Psoas muscle (tissue), 8 donors: ENCODE results near the gene SAE1. TPM values are rescaled to one million over a fixed set of nuclear protein-coding genes. Genes with fewer than 3 reads are reported as not detected.
A peak's percentile ranks its signal among the peaks of the same experiment; 100 is the strongest.

Experiments used
- ATAC-seq, 4 donors: fragments of 200-7000 bp; cut with Tn5 transposase; one replicate each; pipeline ENCODE4 v1.9.1; 2020; ENCODE audit warnings: moderate library complexity in 3 of 4, mild to moderate bottlenecking in 2 of 4
- DNase-seq, 2 donors: peaks; one replicate each; pipeline ENCODE4 v3.0.0-alpha.2; 2020
- H3K27ac ChIP-seq: fragments of 200-600 bp; one replicate; pipeline ENCODE4 v1.8.0; 2022
- H3K27me3 ChIP-seq, 3 donors: fragments of 200-600 bp in 1 of 3; one replicate each; pipeline versions ENCODE4 v1.6.1 to v1.8.0; 2013 to 2022; ENCODE audit warnings: low read length in 2 of 3, mild to moderate bottlenecking in 2 of 3, moderate library complexity in 1 of 3; ENCODE audit not compliant: insufficient read depth in 3 of 3
- H3K36me3 ChIP-seq, 2 donors: fragments of 200-600 bp in 1 of 2; one replicate each; pipeline versions ENCODE4 v1.6.1 to v1.8.0; 2013 to 2022; ENCODE audit warnings: low read depth in 1 of 2, mild to moderate bottlenecking in 1 of 2, moderate library complexity in 1 of 2; ENCODE audit not compliant: insufficient read depth in 1 of 2
- H3K4me1 ChIP-seq: fragments of 200-600 bp; one replicate; pipeline ENCODE4 v1.8.0; 2022
- H3K4me3 ChIP-seq: fragments of 200-600 bp; one replicate; pipeline ENCODE4 v1.8.0; 2022; ENCODE audit warnings: mild to moderate bottlenecking
- H3K9me3 ChIP-seq: fragments of 200-600 bp; one replicate; pipeline ENCODE4 v1.8.0; 2022
- CTCF ChIP-seq: fragments of 200-600 bp; IDR thresholded peaks from one replicate; pipeline ENCODE4 v1.8.0; 2022; ENCODE audit warnings: antibody characterized with exemption
- WGBS, 3 donors: extraction: QIAGEN DNeasy Blood & Tissue Kit; methylation state at CpG; one replicate each; pipeline versions ENCODE4 v1.1.6 to v1.1.7; 2013; 5-methylcytosine and 5-hydroxymethylcytosine counted together
- intact Hi-C, 2 donors: fragments of 100-400 bp; cut with DNase I; formaldehyde crosslinking; loops; one replicate each; pipeline versions ENCODE4 v1.11.0 to v1.14.2; 2022
- polyA plus RNA-seq, 3 donors: library from polyadenylated mRNA; stranded (reverse); fragments of 200-250 nt; gene quantifications; one replicate each; pipeline ENCODE4 v1.2.3, GENCODE V29; 2013
- total RNA-seq, 4 donors: library from RNA; stranded (reverse); fragmentation: NEBNext Ultra II Directional in 2 of 4; extraction: Animal tissue kit (Norgen Biotek cat#: 25700) in 2 of 4; gene quantifications; one replicate each; pipeline versions ENCODE4 v1.2.1 to v1.2.4, GENCODE V29; 2021 to 2023
- donor health status: healthy with polysubstance abuse.
- donor health status: DM: no; HTN: no; CAD: no; lungs with moderate emphysema.
- donor health status: Bipolar disorder and iron deficiency.
- donor health status: healthy.
- donor health status: DM: yes; HTN: yes; CAD: no.
- donor health status: DM: no; HTN: no; CAD: no.
- donor health status: DM: no; HTN: no; CAD: no.
- donor health status: DM: yes; HTN: yes; CAD: no.

SAE1 gene
- total and polyA plus RNA-seq, 7 donors = 30.7 to 63.4 (median 42.0) TPM

- 1 to 3% (median 2%) methylated on average over 28 to 29 of the region's 29 CpGs for WGBS, 3 donors
Observed at GRCh38 chr19:47257411-47258169, 127.0 kb downstream of the SAE1 start.

GRCh38 chr19:47258434-47258833 lies 127.8 kb downstream of the SAE1 start:
- WGBS, 3 donors = 82 to 88% (median 84%) methylated on average over 9 of the region's 9 CpGs
- intact Hi-C loops = no loop called here
- TF ChIP-seq CTCF = no peak
- H3K27me3 ChIP-seq = no peaks in the 10 kb centered on the region
- no peaks in the 10 kb centered on the region for H3K9me3 ChIP-seq
- no peak for DNase-seq
- peak overlapping the region; percentile 89 for H3K27ac ChIP-seq
- no peak for ATAC-seq
- peak overlapping the region; percentile 68 for H3K4me3 ChIP-seq
- H3K4me1 ChIP-seq = peaks cover 25% of the 10 kb centered on the region
- H3K36me3 ChIP-seq = peaks cover 0 to 50% of the 10 kb centered on the region in 2 donors

More at GRCh38 chr19:47257411-47258169, 127.0 kb downstream of the SAE1 start:
- Histone ChIP-seq H3K4me3 (peak overlapping the region; percentile 68), H3K4me1 (peaks cover 30% of the 10 kb centered on the region), H3K27ac (peak overlapping the region; percentile 89), H3K9me3 (no peaks in the 10 kb centered on the region), H3K27me3 (no peaks in the 10 kb centered on the region), H3K36me3 (peaks cover 0 to 42% of the 10 kb centered on the region in 2 donors)
- no peak for TF ChIP-seq CTCF
- DNase-seq (no peak), ATAC-seq (peak; percentile 8 to 30 (median 20))
- intact Hi-C loops = loop anchor here in 1 of 2 donors (1.0 kb wide), 1 partner anchor 17 kb away; the partner anchor contains the start of gene INAFM1

DNA sequence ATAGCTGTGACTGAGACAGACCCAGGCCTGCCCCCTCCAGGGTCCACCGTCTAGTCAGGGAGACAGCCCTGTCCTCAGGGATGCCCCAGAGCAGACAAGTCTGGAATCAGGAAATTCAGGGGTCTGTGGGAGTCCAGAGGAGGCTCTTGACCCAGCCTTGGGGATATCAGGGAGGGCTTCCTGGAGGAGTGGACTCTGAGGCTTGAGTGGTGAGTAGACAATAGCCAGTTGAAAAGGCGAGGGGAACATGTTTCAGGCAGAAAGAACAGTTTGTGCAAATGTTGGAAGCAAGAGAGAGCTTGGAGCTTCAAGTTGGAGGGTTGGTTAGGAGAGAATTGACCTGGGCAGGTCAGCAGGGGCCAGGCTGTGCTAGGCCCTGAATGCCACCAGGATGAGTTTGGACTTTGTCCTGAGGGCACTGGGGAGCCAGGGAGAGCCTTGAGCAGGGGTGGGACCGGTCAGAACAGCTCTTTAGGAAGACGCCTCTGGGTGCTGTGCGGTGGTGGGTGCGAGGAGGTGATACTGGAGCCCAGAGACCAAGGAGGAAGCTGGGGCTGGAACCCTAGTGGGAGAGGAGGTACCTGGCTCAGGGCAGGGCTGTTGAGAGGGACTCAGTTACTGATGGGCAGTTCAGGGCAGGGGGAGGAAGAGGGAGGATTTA lies 128.4 kb downstream of the SAE1 start:
- ATAC-seq = no peak
- peak overlapping the region; percentile 89 for H3K27ac ChIP-seq
- H3K36me3 ChIP-seq = peaks cover 0 to 56% of the 10 kb centered on the region in 2 donors

More for the DNA sequence above, 128.4 kb downstream of the SAE1 start:
- no peak for TF ChIP-seq CTCF
- intact Hi-C loops = no loop called here
- Histone ChIP-seq H3K4me3 (peak overlapping the region; percentile 68), H3K27me3 (no peaks in the 10 kb centered on the region), H3K9me3 (no peaks in the 10 kb centered on the region), H3K4me1 (peaks cover 19% of the 10 kb centered on the region)
- no peak for DNase-seq
- WGBS, 3 donors = 90 to 96% (median 95%) methylated on average over 6 of the region's 6 CpGs

Other genes with a start within 250 kb of the SAE1 start
- under 1 TPM in 2 of 4 donors, not detected in 2; 0.18 to 0.23 TPM for gene NPAS1, start 111.0 kb upstream of the SAE1 start, total RNA-seq
- gene NPAS1, start 111.0 kb upstream of the SAE1 start, polyA plus RNA-seq = under 1 TPM in 2 of 3 donors, not detected in 1; 0.04 to 0.18 TPM
- 10 to 100 TPM; 19.7 to 31.4 (median 25.4) TPM for gene TMEM160, start 82.2 kb upstream of the SAE1 start, total RNA-seq
- 10 to 100 TPM in 1 of 3 donors, 1 to 10 TPM in 2; 5.9 to 44.1 (median 7.3) TPM for gene TMEM160, start 82.2 kb upstream of the SAE1 start, polyA plus RNA-seq
- gene ZC3H4, start 17.1 kb upstream of the SAE1 start, total RNA-seq = 10 to 100 TPM; 24.3 to 35.8 (median 28.5) TPM
- 10 to 100 TPM in 1 of 3 donors, 1 to 10 TPM in 2; 4.4 to 15.2 (median 5.1) TPM for gene ZC3H4, start 17.1 kb upstream of the SAE1 start, polyA plus RNA-seq
- gene BBC3, start 100.4 kb downstream of the SAE1 start, total RNA-seq = 10 to 100 TPM in 1 of 4 donors, 1 to 10 TPM in 3; 2.7 to 32.5 (median 4.7) TPM
- gene BBC3, start 100.4 kb downstream of the SAE1 start, polyA plus RNA-seq = 1 to 10 TPM; 2.7 to 6.6 (median 2.9) TPM
- gene CCDC9, start 125.7 kb downstream of the SAE1 start, total RNA-seq = 10 to 100 TPM; 16.9 to 28.2 (median 24.2) TPM
- 10 to 100 TPM; 18.8 to 28.5 (median 24.0) TPM for gene CCDC9, start 125.7 kb downstream of the SAE1 start, polyA plus RNA-seq
- gene INAFM1, start 144.1 kb downstream of the SAE1 start, total RNA-seq = 10 to 100 TPM; 13.6 to 18.9 (median 15.8) TPM
- gene INAFM1, start 144.1 kb downstream of the SAE1 start, polyA plus RNA-seq = 10 to 100 TPM in 1 of 3 donors, 1 to 10 TPM in 2; 3.6 to 21.2 (median 9.9) TPM
- 1 to 10 TPM; 2.4 to 6.3 (median 4.5) TPM for gene C5AR1, start 179.0 kb downstream of the SAE1 start, total RNA-seq
- 1 to 10 TPM in 1 of 3 donors, under 1 TPM in 2; 0.64 to 2.3 (median 0.77) TPM for gene C5AR1, start 179.0 kb downstream of the SAE1 start, polyA plus RNA-seq
- under 1 TPM in 3 of 4 donors, not detected in 1; 0.27 to 0.43 (median 0.37) TPM for gene C5AR2, start 201.3 kb downstream of the SAE1 start, total RNA-seq
- under 1 TPM in 2 of 3 donors, not detected in 1; 0.06 to 0.44 TPM for gene C5AR2, start 201.3 kb downstream of the SAE1 start, polyA plus RNA-seq
- 10 to 100 TPM in 1 of 4 donors, 1 to 10 TPM in 3; 7.5 to 14.8 (median 9.8) TPM for gene DHX34, start 218.5 kb downstream of the SAE1 start, total RNA-seq
- gene DHX34, start 218.5 kb downstream of the SAE1 start, polyA plus RNA-seq = 10 to 100 TPM; 10.0 to 30.6 (median 15.5) TPM